Uterus (tissue), 4 donors: ENCODE measurements around the gene SERINC2. TPM values are rescaled to one million over a fixed set of nuclear protein-coding genes. Genes with fewer than 3 reads are reported as not detected.

Source experiments
- DNase-seq, 2 donors: peaks; one replicate each; pipeline ENCODE4 v3.0.0-alpha.2; 2019 to 2020
- H3K27ac ChIP-seq, 2 donors: fragments of 200-600 bp; sonication (generic); 1 replicate in 1 of 2; 2 replicates in 1 of 2; pipeline ENCODE4 v1.5.1; 2016 to 2018
- H3K27me3 ChIP-seq, 2 donors: fragments of 200-600 bp; sonication (generic); one replicate each; pipeline ENCODE4 v1.5.1; 2018 to 2019; ENCODE audit warnings: control low read depth in 1 of 2
- H3K36me3 ChIP-seq, 2 donors: fragments of 200-600 bp; sonication (generic); one replicate each; pipeline ENCODE4 v1.5.1; 2019; ENCODE audit warnings: control low read depth in 1 of 2
- H3K4me1 ChIP-seq, 2 donors: fragments of 200-600 bp; sonication (generic); one replicate each; pipeline ENCODE4 v1.5.1; 2018 to 2019; ENCODE audit warnings: control low read depth in 1 of 2
- H3K4me3 ChIP-seq, 2 donors: fragments of 200-600 bp; sonication (generic); 1 replicate in 1 of 2; 2 replicates in 1 of 2; pipeline ENCODE4 v1.5.1; 2018 to 2019; ENCODE audit warnings: mild to moderate bottlenecking in 1 of 2
- H3K9me3 ChIP-seq, 2 donors: fragments of 200-600 bp; sonication (generic); one replicate each; pipeline ENCODE4 v1.5.1; 2019; ENCODE audit warnings: control low read depth in 1 of 2
- POLR2A ChIP-seq, 2 donors: fragments of 450-650 bp; IDR thresholded peaks; one replicate each; pipeline ENCODE4 v1.6.1; 2016; ENCODE audit warnings: antibody characterized with exemption in 2 of 2, mild to moderate bottlenecking in 1 of 2, moderate library complexity in 1 of 2
- intact Hi-C: fragments of 100-400 bp; cut with DNase I; formaldehyde crosslinking; loops from one replicate; pipeline ENCODE4 v1.15.1; 2023; ENCODE audit warnings: low total_unique reads
- total RNA-seq, 4 donors: library from RNA; depleted of rRNA in 3 of 4; stranded (reverse); fragments of >200 nt in 3 of 4; gene quantifications; one replicate each; pipeline versions ENCODE4 v1.1.0 to v1.2.4, GENCODE V29; 2014 to 2023
- TF ChIP-seq, protein P1 (sequence below), 4 experiments: fragments of 200-600 bp in 2 of 4; fragments of 450-650 bp in 2 of 4; sonication (generic) in 2 of 4; IDR thresholded peaks; one replicate each; pipeline ENCODE4 v1.5.1; 2016 to 2019; ENCODE audit warnings: antibody characterized with exemption in 4 of 4, mild to moderate bottlenecking in 2 of 4, moderate library complexity in 1 of 4
- donor health status: DM: yes; HTN: yes; CAD: no.

The SERINC2 gene
- total RNA-seq, 4 donors from 2014 or later = 0.29 to 3.9 (median 1.7) TPM; not detected in 1

DNA sequence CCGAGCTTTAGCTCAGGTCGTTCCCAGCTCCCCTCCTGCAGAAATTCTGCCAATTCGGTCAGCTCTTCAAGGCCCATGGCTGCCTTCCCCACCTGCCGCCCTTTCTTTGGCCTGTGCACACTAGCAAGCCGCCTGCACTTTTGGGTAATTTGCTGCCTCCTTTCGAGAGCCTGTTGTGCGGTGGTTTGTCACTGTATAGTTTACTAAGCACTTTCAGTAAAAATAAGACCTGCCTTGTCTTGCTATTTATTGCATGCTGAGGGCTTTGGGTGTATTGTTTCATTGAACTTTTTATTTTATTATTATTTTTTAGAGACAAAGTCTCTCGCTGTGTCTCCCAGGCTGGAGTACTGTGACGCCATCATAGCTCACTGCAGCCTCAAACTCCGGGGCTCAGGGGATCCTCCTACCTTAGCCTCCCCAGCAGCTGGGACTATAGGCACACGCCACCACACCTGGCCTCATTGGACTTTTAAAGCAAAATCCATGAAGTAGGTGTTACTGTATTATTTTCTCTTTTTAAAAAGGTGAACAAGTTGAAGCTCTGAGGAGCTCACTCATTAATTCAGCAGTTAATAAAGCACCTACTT lies 39.0 kb upstream of the SERINC2 start:
- H3K27ac ChIP-seq = peak overlapping the region; percentile 87 to 88
- peak overlapping the region; percentile 35 to 39 for H3K4me3 ChIP-seq
- TF ChIP-seq, protein P1, sequence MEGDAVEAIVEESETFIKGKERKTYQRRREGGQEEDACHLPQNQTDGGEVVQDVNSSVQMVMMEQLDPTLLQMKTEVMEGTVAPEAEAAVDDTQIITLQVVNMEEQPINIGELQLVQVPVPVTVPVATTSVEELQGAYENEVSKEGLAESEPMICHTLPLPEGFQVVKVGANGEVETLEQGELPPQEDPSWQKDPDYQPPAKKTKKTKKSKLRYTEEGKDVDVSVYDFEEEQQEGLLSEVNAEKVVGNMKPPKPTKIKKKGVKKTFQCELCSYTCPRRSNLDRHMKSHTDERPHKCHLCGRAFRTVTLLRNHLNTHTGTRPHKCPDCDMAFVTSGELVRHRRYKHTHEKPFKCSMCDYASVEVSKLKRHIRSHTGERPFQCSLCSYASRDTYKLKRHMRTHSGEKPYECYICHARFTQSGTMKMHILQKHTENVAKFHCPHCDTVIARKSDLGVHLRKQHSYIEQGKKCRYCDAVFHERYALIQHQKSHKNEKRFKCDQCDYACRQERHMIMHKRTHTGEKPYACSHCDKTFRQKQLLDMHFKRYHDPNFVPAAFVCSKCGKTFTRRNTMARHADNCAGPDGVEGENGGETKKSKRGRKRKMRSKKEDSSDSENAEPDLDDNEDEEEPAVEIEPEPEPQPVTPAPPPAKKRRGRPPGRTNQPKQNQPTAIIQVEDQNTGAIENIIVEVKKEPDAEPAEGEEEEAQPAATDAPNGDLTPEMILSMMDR (IDR thresholded peaks at IDR 0.05) = no peak
- no peak for TF ChIP-seq POLR2A (IDR thresholded peaks at IDR 0.05)
- peaks cover 0 to 6% of the 10 kb centered on the region in 2 donors for H3K4me1 ChIP-seq
- H3K27me3 ChIP-seq = no peaks in the 10 kb centered on the region
- H3K9me3 ChIP-seq = no peaks in the 10 kb centered on the region
- intact Hi-C loops = no loop called here
- no peak for DNase-seq
- no peaks in the 10 kb centered on the region for H3K36me3 ChIP-seq

DNA sequence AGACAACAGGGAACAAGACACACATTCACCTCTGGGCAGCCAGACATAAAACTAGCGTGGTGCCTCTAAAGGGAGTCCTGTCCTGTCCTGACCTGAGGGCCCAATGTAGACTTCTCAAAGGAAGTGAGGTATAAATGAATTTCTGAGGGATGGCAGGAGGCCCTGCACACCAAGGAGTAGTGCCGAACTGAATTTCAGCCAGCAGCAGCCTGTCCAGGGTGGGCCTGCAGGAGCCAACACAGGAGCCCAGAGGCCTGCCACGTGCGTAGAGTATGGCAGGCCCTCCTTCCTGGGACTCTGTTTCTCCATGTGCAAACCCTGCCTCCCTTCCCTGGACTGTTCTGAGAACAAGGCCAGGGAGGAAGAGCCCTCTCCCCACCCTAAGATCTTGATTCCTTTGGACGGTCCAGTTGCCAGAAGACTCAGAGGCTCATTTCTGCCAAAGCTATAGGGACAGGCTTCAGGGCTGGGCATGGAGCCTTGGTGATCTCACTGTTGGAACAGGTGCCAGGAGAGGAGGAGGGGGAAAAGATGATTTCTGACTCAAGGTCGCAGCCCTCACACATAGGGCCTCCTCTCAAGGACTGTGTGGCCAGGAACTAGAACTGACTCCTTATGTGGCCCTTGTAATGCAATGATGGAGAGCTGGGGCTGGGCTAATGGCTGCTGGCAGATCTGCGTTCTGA lies 38.4 kb upstream of the SERINC2 start:
- TF ChIP-seq, protein P1 (IDR thresholded peaks at IDR 0.05) = no peak
- no peak for TF ChIP-seq POLR2A (IDR thresholded peaks at IDR 0.05)
- peak overlapping the region; percentile 87 to 88 for H3K27ac ChIP-seq
- intact Hi-C loops = no loop called here
- peaks cover 0 to 6% of the 10 kb centered on the region in 2 donors for H3K4me1 ChIP-seq
- DNase-seq = peak; percentile 76 to 79
- no peaks in the 10 kb centered on the region for H3K36me3 ChIP-seq
- H3K27me3 ChIP-seq = no peaks in the 10 kb centered on the region
- no peaks in the 10 kb centered on the region for H3K9me3 ChIP-seq
- H3K4me3 ChIP-seq = no peak overlapping the region

DNA sequence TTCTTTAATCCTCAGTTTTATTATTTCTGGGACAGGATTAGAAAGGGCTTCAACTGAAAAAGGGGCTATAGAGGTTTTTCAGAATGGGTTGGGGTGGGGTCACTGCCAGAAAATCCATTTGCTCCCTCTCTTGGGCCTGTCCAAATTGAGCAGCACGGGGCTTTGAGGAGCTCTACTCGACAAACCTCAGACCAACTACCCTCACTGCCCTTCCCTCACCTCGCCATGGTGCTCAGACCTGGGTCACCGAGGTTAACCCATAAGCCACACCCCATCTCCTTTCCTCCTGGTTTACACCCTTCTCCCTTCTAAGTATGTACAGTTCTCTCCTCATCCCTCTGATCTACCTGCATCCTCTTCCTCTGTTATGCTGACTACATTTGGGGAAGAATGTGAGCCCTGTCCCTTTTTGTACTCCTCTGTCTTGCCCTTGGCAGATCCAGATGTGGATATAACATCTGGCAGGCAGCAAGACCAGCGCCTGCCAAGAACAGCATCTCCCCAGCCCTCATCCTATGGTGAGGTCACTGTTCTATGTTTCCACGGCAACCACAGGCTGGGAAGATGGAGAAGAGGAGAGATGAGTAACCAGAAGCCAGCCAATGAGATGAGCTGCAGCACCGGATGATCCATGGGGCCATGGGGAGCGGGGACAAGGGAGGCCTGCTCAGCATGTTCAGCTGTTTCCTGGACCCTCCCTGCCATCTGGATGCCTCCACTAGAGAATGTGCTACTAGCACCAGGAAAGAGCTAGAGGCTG lies 36.5 kb upstream of the SERINC2 start:
- no peaks in the 10 kb centered on the region for H3K9me3 ChIP-seq
- DNase-seq = no peak
- H3K27ac ChIP-seq = no peak overlapping the region
- TF ChIP-seq, protein P1 (IDR thresholded peaks at IDR 0.05) = no peak
- no peak for TF ChIP-seq POLR2A (IDR thresholded peaks at IDR 0.05)
- H3K36me3 ChIP-seq = no peaks in the 10 kb centered on the region
- peaks cover 0 to 6% of the 10 kb centered on the region in 2 donors for H3K4me1 ChIP-seq
- no peaks in the 10 kb centered on the region for H3K27me3 ChIP-seq
- intact Hi-C loops = no loop called here
- H3K4me3 ChIP-seq = no peak overlapping the region

DNA sequence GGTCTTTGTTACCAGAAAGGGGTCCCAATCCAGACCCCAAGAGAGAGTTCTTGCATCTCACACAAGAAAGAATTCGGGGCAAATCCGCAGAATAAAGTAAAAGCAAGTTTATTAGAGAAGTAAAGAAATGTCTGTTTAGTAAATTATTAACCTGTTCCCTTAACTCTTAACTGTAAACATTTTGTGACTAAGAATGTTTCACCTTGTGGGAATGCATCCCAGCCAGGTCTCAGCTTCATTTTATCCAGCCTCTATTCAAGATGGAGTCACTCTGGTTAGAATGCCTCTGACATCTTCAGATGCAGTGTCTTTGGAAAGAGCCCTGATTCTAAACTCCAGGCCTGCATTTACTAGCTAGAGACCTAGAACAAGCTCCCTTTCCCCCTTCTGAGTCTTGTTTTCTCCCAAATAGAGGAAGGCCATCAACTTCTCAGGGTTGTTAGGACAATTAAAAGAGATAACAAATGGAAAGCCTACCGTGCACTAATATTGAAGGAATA lies 35.6 kb upstream of the SERINC2 start:
- no peak for DNase-seq
- no peaks in the 10 kb centered on the region for H3K9me3 ChIP-seq
- no peaks in the 10 kb centered on the region for H3K36me3 ChIP-seq
- H3K4me3 ChIP-seq = no peak overlapping the region
- intact Hi-C loops = no loop called here
- peaks cover 0 to 6% of the 10 kb centered on the region in 2 donors for H3K4me1 ChIP-seq
- TF ChIP-seq, protein P1 (IDR thresholded peaks at IDR 0.05) = no peak
- TF ChIP-seq POLR2A (IDR thresholded peaks at IDR 0.05) = no peak
- H3K27me3 ChIP-seq = no peaks in the 10 kb centered on the region
- no peak overlapping the region for H3K27ac ChIP-seq
